Panc1 (cell line): Measurements from ENCODE around the gene ABCC4. TPM values are rescaled to one million over a fixed set of nuclear protein-coding genes. Genes with fewer than 3 reads are reported as not detected.
A peak's percentile ranks its signal among the peaks of the same experiment; 100 is the strongest.

Experiments used
- ATAC-seq: fragments of 200-7000 bp; cut with Tn5 transposase; 2 replicates; pipeline ENCODE4 v1.9.1; 2020; ENCODE audit warnings: mild to moderate bottlenecking, moderate library complexity
- BruUV-seq: library from RNA; stranded (reverse); fragments of 400-500 nt; replicated peaks from 2 replicates; lab custom pipeline; 2021; lab: Mats Ljungman, UMichigan
- CTCF ChIA-PET: fragments of 300-600 bp; sonication (Branson Sonifier 250); formaldehyde crosslinking; loops from one replicate; lab custom pipeline; 2022; ENCODE audit warnings: antibody characterized with exemption; lab: Charles Lee
- POLR2A ChIA-PET: fragments of 300-600 bp; sonication (Branson Sonifier 250); formaldehyde crosslinking; loops from one replicate; lab custom pipeline; 2022; ENCODE audit warnings: antibody characterized with exemption; lab: Charles Lee
- DNase-seq: peaks from one replicate; pipeline ENCODE4 v3.0.0-alpha.2; 2010; ENCODE audit warnings: low read depth, low spot score
- H3K27ac ChIP-seq: 2 replicates; pipeline ENCODE4 v1.5.1; 2011; ENCODE audit warnings: mild to moderate bottlenecking, low read length, inconsistent platforms
- H3K27me3 ChIP-seq: fragments of 200-500 bp; sonication (Bioruptor generic); 2 replicates; pipeline ENCODE4 v1.6.0; 2014; ENCODE audit warnings: low read length, inconsistent platforms; ENCODE audit not compliant: control insufficient read depth, insufficient read depth
- H3K36me3 ChIP-seq: fragments of 200-500 bp; sonication (Bioruptor generic); 2 replicates; pipeline ENCODE4 v1.5.1; 2014; ENCODE audit warnings: inconsistent platforms, mild to moderate bottlenecking, low read length, moderate library complexity; ENCODE audit not compliant: control insufficient read depth, insufficient read depth
- H3K4me1 ChIP-seq: 2 replicates; pipeline ENCODE4 v1.5.1; 2011; ENCODE audit warnings: inconsistent platforms, mild to moderate bottlenecking, low read length, moderate library complexity; ENCODE audit not compliant: control insufficient read depth, insufficient read depth
- H3K4me3 ChIP-seq, 2 experiments: 2 replicates each; pipeline ENCODE4 v1.5.1; 2011 to 2012; ENCODE audit warnings: low read depth in 2 of 2, low read length in 2 of 2, mild to moderate bottlenecking in 2 of 2, inconsistent platforms in 1 of 2, moderate library complexity in 1 of 2
- H3K9me3 ChIP-seq: fragments of 200-500 bp; sonication (Bioruptor generic); 2 replicates; pipeline ENCODE4 v1.5.1; 2014; ENCODE audit warnings: low read depth, mild to moderate bottlenecking, inconsistent platforms, low read length, moderate library complexity; ENCODE audit not compliant: control insufficient read depth, insufficient read depth
- CTCF ChIP-seq: fragments of 450-650 bp; IDR thresholded peaks from 2 replicates; pipeline ENCODE4 v1.5.1; 2017; ENCODE audit warnings: mild to moderate bottlenecking
- POLR2AphosphoS5 ChIP-seq: IDR thresholded peaks from 2 replicates; pipeline ENCODE4 v1.6.1; 2012; ENCODE audit warnings: mild to moderate bottlenecking, low read depth, low read length, moderate library complexity
- REST ChIP-seq, 2 experiments: IDR thresholded peaks; 2 replicates each; pipeline ENCODE4 v1.6.1; 2011 to 2012; ENCODE audit warnings: low read depth in 2 of 2, control low read depth in 1 of 2, low read length in 1 of 2, mild to moderate bottlenecking in 1 of 2, moderate library complexity in 1 of 2; ENCODE audit not compliant: insufficient read depth in 1 of 2
- SIN3A ChIP-seq: IDR thresholded peaks from 2 replicates; pipeline ENCODE4 v1.6.1; 2012; ENCODE audit warnings: low read depth, mild to moderate bottlenecking, low read length, moderate library complexity, borderline replicate concordance; ENCODE audit not compliant: insufficient read depth
- TCF7L2 ChIP-seq: IDR thresholded peaks from 2 replicates; pipeline ENCODE4 v1.6.1; 2011; ENCODE audit warnings: mild to moderate bottlenecking, low read depth, low read length, inconsistent platforms
- in situ Hi-C: cut with HindIII; loops from 2 replicates; pipeline ENCODE4 v1.10.0; 2016; ENCODE audit warnings: low sequenced_read_pairs, low pct_unique_long_range_greater_than_20kb
- intact Hi-C: fragments of 100-400 bp; cut with micrococcal nuclease; formaldehyde crosslinking; loops from one replicate; pipeline ENCODE4 v1.10.0; 2022; ENCODE audit not compliant: unreplicated experiment
- total RNA-seq: library from RNA; stranded (reverse); gene quantifications from one replicate; pipeline ENCODE4 v1.2.1, GENCODE V29; 2021; ENCODE audit not compliant: unreplicated experiment

Gene ABCC4
- total RNA-seq, 1 experiment from 2014 or later: 69.3 TPM

- ChIA-PET POLR2A (no interaction called here), CTCF (no interaction called here)
- no peaks in the 10 kb centered on the region for H3K4me1 ChIP-seq
- H3K9me3 ChIP-seq: no peaks in the 10 kb centered on the region
- H3K4me3 ChIP-seq: no peak overlapping the region
- DNase-seq (no peak), ATAC-seq (no peak)
- no peak overlapping the region for H3K27ac ChIP-seq
- TSS peak; percentile 11 for BruUV-seq
- intact Hi-C loops (no loop called here), in situ Hi-C loops (no loop called here)
- H3K36me3 ChIP-seq: 0 out of 2 replicates have a peak, but pooled peaks cover 3% of the 10 kb centered on the region
- TF ChIP-seq SIN3A (no peak), REST (IDR thresholded peaks at IDR 0.05; ENCODE audit: insufficient read depth in 1 of 2, low read depth in 2 of 2, low read length in 1 of 2) (no peak), CTCF (no peak), TCF7L2 (no peak), POLR2AphosphoS5 (no peak)
- no peaks in the 10 kb centered on the region for H3K27me3 ChIP-seq
Measured at GRCh38 chr13:95181586-95181985, 119.7 kb downstream of the ABCC4 start.

- DNase-seq (no peak), ATAC-seq (no peak)
- H3K4me1 ChIP-seq: no peaks in the 10 kb centered on the region
- 0 out of 2 replicates have a peak, but pooled peaks cover 3% of the 10 kb centered on the region for H3K36me3 ChIP-seq
- intact Hi-C loops (no loop called here), in situ Hi-C loops (no loop called here)
- 0 out of 2 replicates have a peak overlapping the region, but pooled peaks have one; percentile 23 for H3K27ac ChIP-seq
- ChIA-PET POLR2A (no interaction called here), CTCF (interaction anchor here (0.7 kb wide), 1 partner anchor 216 kb away, joined by 4 read pairs; no protein-coding TSS in a partner anchor)
- H3K4me3 ChIP-seq: no peak overlapping the region
- no peaks in the 10 kb centered on the region for H3K9me3 ChIP-seq
- H3K27me3 ChIP-seq: no peaks in the 10 kb centered on the region
- no TSS peak for BruUV-seq
- TF ChIP-seq TCF7L2 (no peak), CTCF (no peak), SIN3A (no peak), REST (IDR thresholded peaks at IDR 0.05; ENCODE audit: insufficient read depth in 1 of 2, low read depth in 2 of 2, low read length in 1 of 2) (no peak), POLR2AphosphoS5 (no peak)
Measured at GRCh38 chr13:95180513-95181245, 120.6 kb downstream of the ABCC4 start.
